Measurements from ENCODE around the gene TBC1D24.
"Not testable (repeated sequence)": the region's sequence is repeated elsewhere in the genome, so short reads cannot be mapped to it uniquely, and the experiment has no call there.

Gene TBC1D24

GRCh38 chr16:2537451-2538379, 62.8 kb downstream of the TBC1D24 start, which contains the start of gene PDPK1:
Gene PDPK1, plus strand, starts transcription at chr16:2538021. Its CDS starts 92 bp downstream, at chr16:2538113.
- Histone ChIP-seq H2BK5ac (ENCODE audit: low read length) (no peak within 1 kb of the TSS), H3K9ac (ENCODE audit: low read depth, low read length, poor library complexity) (no peak within 1 kb of the TSS), H3K4me1 (ENCODE audit: control insufficient read depth in 2 of 2, insufficient read depth in 1 of 2, low read depth in 1 of 2, low read length in 2 of 2) (peaks cover 2 to 13% of the 10 kb centered on the region in 2 donors), H2AK5ac (ENCODE audit: low read depth, low read length) (no peak within 1 kb of the TSS), H2BK12ac (ENCODE audit: low read length) (no peak within 1 kb of the TSS), H3K79me1 (ENCODE audit: low read depth, low read length) (no peaks in the 10 kb centered on the region), H3K4me3 (ENCODE audit: low read length in 2 of 2) (peak within 1 kb of the TSS; percentile 74 to 98), H3K27me3 (ENCODE audit: control insufficient read depth in 3 of 3, insufficient read depth in 3 of 3, low read depth in 1 of 3, low read length in 3 of 3) (peaks cover 0 to 1% (median 0%) of the 10 kb centered on the region in 3 experiments), H3K4ac (ENCODE audit: low read length) (no peak within 1 kb of the TSS), H2BK15ac (ENCODE audit: low read length) (no peak within 1 kb of the TSS), H2AFZ (ENCODE audit: low read length) (peak within 1 kb of the TSS; percentile 97), H3K27ac (replicated peaks; ENCODE audit: low read length) (peak within 1 kb of the TSS; percentile 59), H3K36me3 (replicated peaks in 1 of 2; ENCODE audit: control insufficient read depth in 2 of 2, insufficient read depth in 2 of 2, low read length in 2 of 2) (peaks cover 0 to 2% of the 10 kb centered on the region in 2 donors), H3K23ac (ENCODE audit: low read depth, low read length, poor library complexity) (no peak within 1 kb of the TSS), H4K91ac (ENCODE audit: low read depth, low read length, poor library complexity) (no peak within 1 kb of the TSS), H3K18ac (ENCODE audit: low read length) (peak within 1 kb of the TSS; percentile 76), H3K9me3 (replicated peaks in 1 of 2; ENCODE audit: control insufficient read depth in 2 of 2, insufficient read depth in 1 of 2, low read depth in 1 of 2, low read length in 2 of 2) (no peaks in the 10 kb centered on the region), H2BK120ac (ENCODE audit: low read depth, low read length) (no peak within 1 kb of the TSS), H3K14ac (ENCODE audit: low read length) (peak within 1 kb of the TSS; percentile 71), H3K4me2 (ENCODE audit: insufficient read depth, low read length, poor library complexity, severe bottlenecking) (peak within 1 kb of the TSS; percentile 86), H4K8ac (ENCODE audit: low read depth, low read length) (no peak within 1 kb of the TSS)
- WGBS, 2 donors (ENCODE audit: extremely low coverage in 2 of 2, insufficient read length in 2 of 2, insufficient replicate concordance in 1 of 2): no CpG with 5 or more reads among the region's 126 CpGs
- peak; percentile 92 for DNase-seq (ENCODE audit: low spot score)

DNA sequence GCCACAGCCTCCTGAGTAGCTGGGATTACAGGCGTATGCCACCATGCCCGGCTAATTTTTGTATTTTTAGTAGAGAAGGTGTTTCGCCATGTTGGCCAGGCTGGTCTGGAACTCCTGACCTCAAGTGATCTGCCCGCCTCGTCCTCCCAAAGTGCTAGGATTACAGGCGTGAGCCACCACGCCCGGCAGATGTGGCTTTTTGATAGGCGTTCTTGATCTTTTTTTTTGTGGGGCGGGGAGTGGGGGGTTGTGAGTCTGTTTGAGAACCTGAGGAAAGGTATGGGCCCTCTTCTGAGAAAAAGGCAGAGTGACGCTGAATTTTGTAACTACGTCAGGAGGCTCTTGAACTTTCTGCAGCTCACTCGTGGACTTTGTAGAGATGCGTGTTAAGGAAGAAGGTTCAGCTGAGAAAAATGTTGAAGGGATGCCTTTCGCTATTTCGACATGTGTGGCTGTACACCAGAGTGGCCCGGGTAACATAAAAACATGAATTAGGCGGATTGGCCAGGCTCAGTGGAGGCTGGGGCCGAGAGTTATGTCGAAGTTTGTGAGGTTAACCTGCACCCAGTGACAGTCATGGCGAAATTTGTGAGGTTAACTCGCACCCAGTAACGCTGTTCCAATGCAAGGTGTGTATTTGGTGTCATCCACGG, 64.4 kb downstream of the TBC1D24 start:
- not testable (repeated sequence) for H2BK15ac ChIP-seq (ENCODE audit: low read length); H3K4ac ChIP-seq (ENCODE audit: low read length); H3K4me2 ChIP-seq (ENCODE audit: insufficient read depth, low read length, poor library complexity, severe bottlenecking); H2AK5ac ChIP-seq (ENCODE audit: low read depth, low read length); H2BK12ac ChIP-seq (ENCODE audit: low read length); H3K9me3 ChIP-seq (replicated peaks in 1 of 2; ENCODE audit: control insufficient read depth in 2 of 2, insufficient read depth in 1 of 2, low read depth in 1 of 2, low read length in 2 of 2); H3K27ac ChIP-seq (replicated peaks; ENCODE audit: low read length); H3K36me3 ChIP-seq (replicated peaks in 1 of 2; ENCODE audit: control insufficient read depth in 2 of 2, insufficient read depth in 2 of 2, low read length in 2 of 2); DNase-seq (ENCODE audit: low spot score); H2BK120ac ChIP-seq (ENCODE audit: low read depth, low read length); H2BK5ac ChIP-seq (ENCODE audit: low read length); H4K91ac ChIP-seq (ENCODE audit: low read depth, low read length, poor library complexity); H4K8ac ChIP-seq (ENCODE audit: low read depth, low read length); H3K23ac ChIP-seq (ENCODE audit: low read depth, low read length, poor library complexity); H3K9ac ChIP-seq (ENCODE audit: low read depth, low read length, poor library complexity); H3K27me3 ChIP-seq (ENCODE audit: control insufficient read depth in 3 of 3, insufficient read depth in 3 of 3, low read depth in 1 of 3, low read length in 3 of 3); H3K18ac ChIP-seq (ENCODE audit: low read length); H2AFZ ChIP-seq (ENCODE audit: low read length); H3K79me1 ChIP-seq (ENCODE audit: low read depth, low read length); H3K14ac ChIP-seq (ENCODE audit: low read length)
- H3K4me3 ChIP-seq (ENCODE audit: low read length in 2 of 2): peak overlapping the region in 1 of 2 donors; percentile 26
- H3K4me1 ChIP-seq (ENCODE audit: control insufficient read depth in 2 of 2, insufficient read depth in 1 of 2, low read depth in 1 of 2, low read length in 2 of 2): peaks cover 0 to 10% of the 10 kb centered on the region in 2 donors
- WGBS, 2 donors (ENCODE audit: extremely low coverage in 2 of 2, insufficient read length in 2 of 2, insufficient replicate concordance in 1 of 2): no CpG with 5 or more reads among the region's 24 CpGs

DNA sequence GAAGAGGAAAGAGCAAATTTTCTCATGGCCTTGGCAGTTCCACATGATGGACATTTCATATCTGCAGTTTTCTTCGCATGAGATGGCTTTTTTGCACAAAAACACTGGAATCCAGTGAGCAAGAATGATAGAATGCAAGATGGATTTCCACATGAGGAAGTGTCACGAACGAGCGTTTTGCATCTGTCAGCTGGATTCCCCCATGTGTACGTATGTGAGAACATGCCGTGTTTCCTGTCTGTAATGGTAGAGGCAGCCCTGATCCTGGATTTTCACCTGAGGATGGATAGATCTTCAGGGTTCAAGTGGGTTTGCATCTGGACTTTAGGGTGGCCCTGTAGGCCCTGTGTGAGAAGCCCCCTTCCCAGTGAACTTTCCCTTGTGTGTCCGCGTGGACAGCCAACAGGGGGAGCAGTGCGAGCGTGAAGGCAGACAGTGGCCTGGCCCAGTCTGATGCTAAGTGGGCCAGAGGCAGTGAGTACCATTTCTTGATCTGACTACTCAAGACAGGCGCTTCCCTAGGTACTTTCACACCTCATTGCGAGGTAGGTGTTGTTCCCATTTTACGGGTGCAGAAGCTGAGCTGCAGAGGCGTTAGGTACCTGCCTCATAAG, 65.0 kb downstream of the TBC1D24 start:
- not testable (repeated sequence) for H2AK5ac ChIP-seq (ENCODE audit: low read depth, low read length); H3K9ac ChIP-seq (ENCODE audit: low read depth, low read length, poor library complexity); H2AFZ ChIP-seq (ENCODE audit: low read length); DNase-seq (ENCODE audit: low spot score); H3K4ac ChIP-seq (ENCODE audit: low read length); H2BK15ac ChIP-seq (ENCODE audit: low read length); H3K36me3 ChIP-seq (replicated peaks in 1 of 2; ENCODE audit: control insufficient read depth in 2 of 2, insufficient read depth in 2 of 2, low read length in 2 of 2); H2BK120ac ChIP-seq (ENCODE audit: low read depth, low read length); H4K91ac ChIP-seq (ENCODE audit: low read depth, low read length, poor library complexity); H3K27ac ChIP-seq (replicated peaks; ENCODE audit: low read length); H2BK12ac ChIP-seq (ENCODE audit: low read length); H3K9me3 ChIP-seq (replicated peaks in 1 of 2; ENCODE audit: control insufficient read depth in 2 of 2, insufficient read depth in 1 of 2, low read depth in 1 of 2, low read length in 2 of 2); H3K79me1 ChIP-seq (ENCODE audit: low read depth, low read length); H3K23ac ChIP-seq (ENCODE audit: low read depth, low read length, poor library complexity); H3K27me3 ChIP-seq (ENCODE audit: control insufficient read depth in 3 of 3, insufficient read depth in 3 of 3, low read depth in 1 of 3, low read length in 3 of 3); H3K18ac ChIP-seq (ENCODE audit: low read length); H2BK5ac ChIP-seq (ENCODE audit: low read length); H3K14ac ChIP-seq (ENCODE audit: low read length); H3K4me2 ChIP-seq (ENCODE audit: insufficient read depth, low read length, poor library complexity, severe bottlenecking); H4K8ac ChIP-seq (ENCODE audit: low read depth, low read length)
- no CpG with 5 or more reads among the region's 14 CpGs for WGBS, 2 donors (ENCODE audit: extremely low coverage in 2 of 2, insufficient read length in 2 of 2, insufficient replicate concordance in 1 of 2)
- peak overlapping the region in 1 of 2 donors; percentile 26 for H3K4me3 ChIP-seq (ENCODE audit: low read length in 2 of 2)
- peaks cover 0 to 10% of the 10 kb centered on the region in 2 donors for H3K4me1 ChIP-seq (ENCODE audit: control insufficient read depth in 2 of 2, insufficient read depth in 1 of 2, low read depth in 1 of 2, low read length in 2 of 2)
